ENCODE results near the gene BCS1L. TPM values are rescaled to one million over a fixed set of nuclear protein-coding genes. Genes with fewer than 3 reads are reported as not detected.

Gene BCS1L
- total RNA-seq, 4 donors from 2014 or later = 40.3 to 51.3 (median 42.8) TPM

DNA sequence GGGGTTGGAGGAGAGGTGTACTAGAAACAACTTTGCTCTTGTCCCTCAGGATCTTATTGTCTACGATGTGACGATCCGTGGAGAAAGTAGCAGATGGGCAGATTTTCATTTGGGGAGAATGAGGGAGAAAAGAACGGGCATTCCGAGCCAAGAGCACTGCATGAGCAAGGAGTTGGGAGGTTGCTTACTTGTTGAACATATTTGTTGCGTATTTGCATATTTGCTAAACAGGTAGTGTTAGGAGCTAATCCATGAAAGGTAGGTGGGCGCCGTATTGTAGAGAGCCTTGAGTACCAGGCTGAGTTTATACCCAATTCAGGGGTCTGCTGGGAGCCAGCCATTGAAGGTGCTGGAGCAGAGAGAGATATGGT is 490 bp downstream of the BCS1L start:
- no peak for DNase-seq
- no peak for TF ChIP-seq EP300 (IDR thresholded peaks at IDR 0.05; ENCODE audit: low read depth)
- TF ChIP-seq POLR2AphosphoS5 (IDR thresholded peaks at IDR 0.05) = no peak
- TF ChIP-seq POLR2A (IDR thresholded peaks at IDR 0.05) = no peak
- TF ChIP-seq, protein P1, sequence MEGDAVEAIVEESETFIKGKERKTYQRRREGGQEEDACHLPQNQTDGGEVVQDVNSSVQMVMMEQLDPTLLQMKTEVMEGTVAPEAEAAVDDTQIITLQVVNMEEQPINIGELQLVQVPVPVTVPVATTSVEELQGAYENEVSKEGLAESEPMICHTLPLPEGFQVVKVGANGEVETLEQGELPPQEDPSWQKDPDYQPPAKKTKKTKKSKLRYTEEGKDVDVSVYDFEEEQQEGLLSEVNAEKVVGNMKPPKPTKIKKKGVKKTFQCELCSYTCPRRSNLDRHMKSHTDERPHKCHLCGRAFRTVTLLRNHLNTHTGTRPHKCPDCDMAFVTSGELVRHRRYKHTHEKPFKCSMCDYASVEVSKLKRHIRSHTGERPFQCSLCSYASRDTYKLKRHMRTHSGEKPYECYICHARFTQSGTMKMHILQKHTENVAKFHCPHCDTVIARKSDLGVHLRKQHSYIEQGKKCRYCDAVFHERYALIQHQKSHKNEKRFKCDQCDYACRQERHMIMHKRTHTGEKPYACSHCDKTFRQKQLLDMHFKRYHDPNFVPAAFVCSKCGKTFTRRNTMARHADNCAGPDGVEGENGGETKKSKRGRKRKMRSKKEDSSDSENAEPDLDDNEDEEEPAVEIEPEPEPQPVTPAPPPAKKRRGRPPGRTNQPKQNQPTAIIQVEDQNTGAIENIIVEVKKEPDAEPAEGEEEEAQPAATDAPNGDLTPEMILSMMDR (IDR thresholded peaks at IDR 0.05) = no peak
- peak overlapping the region; percentile 79 to 88 (median 82) for H3K27ac ChIP-seq
- no peaks in the 10 kb centered on the region for H3K9me3 ChIP-seq
- 0 to 17% methylated on average over 2 to 8 of the region's 8 CpGs for WGBS, 2 donors (ENCODE audit: low coverage in 1 of 2)
- peaks cover 0 to 28% (median 8%) of the 10 kb centered on the region in 4 donors for H3K36me3 ChIP-seq
- in situ Hi-C loops (cut with MboI; ENCODE audit: low pct_ligation_motif_present in 1 of 4, low pct_unique_long_range_greater_than_20kb in 1 of 4, low sequenced_read_pairs in 3 of 4) = no loop called here
- intact Hi-C loops (cut with DNase I; ENCODE audit: low total_unique reads) = no loop called here
- H3K27me3 ChIP-seq = no peaks in the 10 kb centered on the region
- peaks cover 14 to 21% (median 17%) of the 10 kb centered on the region in 4 donors for H3K4me1 ChIP-seq
- peak overlapping the region; percentile 59 to 98 (median 71) for H3K4me3 ChIP-seq

DNA sequence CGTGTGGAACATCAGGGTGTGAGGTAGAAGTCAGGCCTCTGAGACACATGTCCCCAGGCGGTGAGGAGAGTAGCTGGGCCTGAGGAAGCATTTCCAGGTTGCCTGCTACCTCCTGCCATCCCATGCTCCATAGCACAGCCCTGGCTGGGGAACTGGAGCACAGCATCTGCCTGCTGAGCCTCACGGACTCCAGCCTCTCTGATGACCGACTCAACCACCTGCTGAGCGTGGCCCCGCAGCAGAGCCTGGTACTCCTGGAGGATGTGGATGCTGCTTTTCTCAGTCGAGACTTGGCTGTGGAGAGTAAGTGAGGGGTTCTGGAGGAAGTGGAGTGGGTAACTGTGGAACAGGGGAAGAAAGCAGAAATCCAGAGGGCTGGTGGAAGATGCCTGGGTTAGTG is 2.9 kb downstream of the BCS1L start:
- intact Hi-C loops (cut with DNase I; ENCODE audit: low total_unique reads) (no loop called here), in situ Hi-C loops (cut with MboI; ENCODE audit: low pct_ligation_motif_present in 1 of 4, low pct_unique_long_range_greater_than_20kb in 1 of 4, low sequenced_read_pairs in 3 of 4) (no loop called here)
- no peak for DNase-seq
- TF ChIP-seq, protein P1 (IDR thresholded peaks at IDR 0.05) = no peak
- TF ChIP-seq EP300 (IDR thresholded peaks at IDR 0.05; ENCODE audit: low read depth) (no peak), POLR2AphosphoS5 (IDR thresholded peaks at IDR 0.05) (no peak), POLR2A (IDR thresholded peaks at IDR 0.05) (no peak)
- no peak overlapping the region for H3K4me3 ChIP-seq
- H3K9me3 ChIP-seq = no peaks in the 10 kb centered on the region
- no peak overlapping the region for H3K27ac ChIP-seq
- peaks cover 0 to 36% (median 18%) of the 10 kb centered on the region in 4 donors for H3K36me3 ChIP-seq
- peaks cover 14 to 21% (median 17%) of the 10 kb centered on the region in 4 donors for H3K4me1 ChIP-seq
- no peaks in the 10 kb centered on the region for H3K27me3 ChIP-seq
- WGBS, 2 donors (ENCODE audit: low coverage in 1 of 2) = 83 to 87% methylated on average over 1 to 7 of the region's 7 CpGs

DNA sequence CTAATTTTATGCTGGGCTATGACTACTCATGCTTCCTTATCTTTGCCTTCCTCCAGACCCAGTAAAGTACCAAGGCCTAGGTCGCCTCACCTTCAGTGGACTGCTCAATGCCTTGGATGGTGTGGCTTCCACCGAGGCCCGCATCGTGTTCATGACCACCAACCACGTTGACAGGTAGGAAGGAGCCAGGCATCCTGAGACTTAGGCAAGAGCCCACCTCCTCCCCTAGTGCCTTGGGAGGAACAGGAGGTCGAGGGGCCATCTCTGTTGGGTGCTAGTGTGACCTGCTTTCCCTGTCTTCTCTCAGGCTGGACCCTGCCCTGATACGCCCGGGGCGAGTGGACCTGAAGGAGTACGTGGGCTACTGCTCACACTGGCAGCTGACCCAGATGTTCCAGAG is 3.3 kb downstream of the BCS1L start:
- no peak for TF ChIP-seq POLR2A (IDR thresholded peaks at IDR 0.05)
- TF ChIP-seq, protein P1 (IDR thresholded peaks at IDR 0.05) = no peak
- no peak for TF ChIP-seq POLR2AphosphoS5 (IDR thresholded peaks at IDR 0.05)
- no peak for TF ChIP-seq EP300 (IDR thresholded peaks at IDR 0.05; ENCODE audit: low read depth)
- intact Hi-C loops (cut with DNase I; ENCODE audit: low total_unique reads) (no loop called here), in situ Hi-C loops (cut with MboI; ENCODE audit: low pct_ligation_motif_present in 1 of 4, low pct_unique_long_range_greater_than_20kb in 1 of 4, low sequenced_read_pairs in 3 of 4) (no loop called here)
- no peak for DNase-seq
- Histone ChIP-seq H3K9me3 (no peaks in the 10 kb centered on the region), H3K4me3 (no peak overlapping the region), H3K36me3 (peaks cover 0 to 36% (median 20%) of the 10 kb centered on the region in 4 donors), H3K27ac (no peak overlapping the region), H3K4me1 (peaks cover 14 to 20% (median 17%) of the 10 kb centered on the region in 4 donors), H3K27me3 (no peaks in the 10 kb centered on the region)
- WGBS, 2 donors (ENCODE audit: low coverage in 1 of 2) = 91% methylated on average over 10 of the region's 10 CpGs; no CpG with 5 or more reads in 1 of the 2 donors

DNA sequence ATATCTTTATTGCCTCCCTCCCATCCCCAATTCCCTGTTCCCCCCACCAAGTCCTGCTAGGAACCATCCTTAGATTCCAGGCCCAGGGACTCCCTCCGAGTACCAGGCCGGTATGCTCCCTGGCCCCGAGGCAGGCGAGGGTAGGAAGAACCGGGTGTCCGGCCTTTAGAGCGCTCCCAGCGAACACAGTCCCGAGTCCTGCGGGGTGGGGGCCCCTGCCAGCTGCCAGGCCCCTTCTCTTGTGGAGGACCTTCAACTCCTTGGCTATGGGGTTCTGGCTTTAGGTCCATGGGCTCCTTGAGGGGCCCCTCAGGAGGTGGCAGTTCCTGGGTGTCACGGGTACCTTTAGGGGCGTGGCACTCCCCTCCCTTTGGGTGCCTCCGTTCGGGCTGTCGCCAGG is 4.4 kb downstream of the BCS1L start:
- Histone ChIP-seq H3K9me3 (no peaks in the 10 kb centered on the region), H3K4me3 (no peak overlapping the region), H3K27ac (no peak overlapping the region), H3K4me1 (peaks cover 6 to 10% (median 7%) of the 10 kb centered on the region in 4 donors), H3K36me3 (peaks cover 0 to 39% (median 20%) of the 10 kb centered on the region in 4 donors), H3K27me3 (no peaks in the 10 kb centered on the region)
- TF ChIP-seq, protein P1 (IDR thresholded peaks at IDR 0.05) = no peak
- TF ChIP-seq POLR2A (IDR thresholded peaks at IDR 0.05) = no peak
- no peak for TF ChIP-seq EP300 (IDR thresholded peaks at IDR 0.05; ENCODE audit: low read depth)
- TF ChIP-seq POLR2AphosphoS5 (IDR thresholded peaks at IDR 0.05) = no peak
- WGBS, 2 donors (ENCODE audit: low coverage in 1 of 2) = 85% methylated on average over 15 of the region's 15 CpGs; no CpG with 5 or more reads in 1 of the 2 donors
- in situ Hi-C loops (cut with MboI; ENCODE audit: low pct_ligation_motif_present in 1 of 4, low pct_unique_long_range_greater_than_20kb in 1 of 4, low sequenced_read_pairs in 3 of 4) = no loop called here
- intact Hi-C loops (cut with DNase I; ENCODE audit: low total_unique reads) = no loop called here
- no peak for DNase-seq
